ENCODE results near the gene GSTM1.

GSTM1 gene

DNA sequence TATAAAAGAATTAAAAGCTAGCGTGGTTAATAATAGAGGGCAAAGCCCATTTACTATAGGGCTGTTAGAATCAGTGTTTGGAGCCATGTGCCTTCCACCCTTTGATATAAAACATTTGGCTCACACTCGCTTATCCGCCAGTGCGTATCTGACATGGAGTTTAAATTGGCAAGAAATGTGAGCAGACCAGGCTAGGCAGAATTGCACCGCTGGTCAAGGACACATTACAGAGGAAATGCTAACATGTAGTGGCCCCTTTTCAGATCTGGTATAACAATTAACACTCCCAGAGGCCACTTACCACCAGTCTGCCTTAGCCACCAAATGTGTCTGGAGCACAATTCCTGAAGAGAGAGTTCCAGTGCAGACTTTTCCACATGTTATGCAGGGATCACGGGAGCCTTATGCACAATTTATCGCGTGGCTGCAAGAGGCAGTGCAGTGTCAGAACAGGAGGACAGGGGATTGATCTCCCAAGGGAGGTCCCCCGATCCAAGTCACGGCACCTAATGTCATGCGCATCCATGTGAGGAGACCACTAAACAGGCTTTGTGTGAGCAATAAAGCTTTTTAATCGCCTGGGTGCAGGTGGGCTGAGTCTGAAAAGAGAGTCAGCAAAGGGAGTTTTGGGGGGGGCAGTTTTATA is 39.2 kb downstream of the GSTM1 start:
- no peak for DNase-seq (ENCODE audit: low spot score)

GRCh38 chr1:109728870-109729269 is 41.3 kb downstream of the GSTM1 start:
- DNase-seq (ENCODE audit: low spot score) = no peak

GRCh38 chr1:109730666-109731065 is 43.0 kb downstream of the GSTM1 start:
- no peak for DNase-seq (ENCODE audit: low spot score)

GRCh38 chr1:109732390-109732881 is 44.8 kb downstream of the GSTM1 start:
- DNase-seq (ENCODE audit: low spot score) = no peak

- no peak for DNase-seq (ENCODE audit: low spot score)
These were observed 45.7 kb downstream of the GSTM1 start for GRCh38 chr1:109733236-109733870.

DNA sequence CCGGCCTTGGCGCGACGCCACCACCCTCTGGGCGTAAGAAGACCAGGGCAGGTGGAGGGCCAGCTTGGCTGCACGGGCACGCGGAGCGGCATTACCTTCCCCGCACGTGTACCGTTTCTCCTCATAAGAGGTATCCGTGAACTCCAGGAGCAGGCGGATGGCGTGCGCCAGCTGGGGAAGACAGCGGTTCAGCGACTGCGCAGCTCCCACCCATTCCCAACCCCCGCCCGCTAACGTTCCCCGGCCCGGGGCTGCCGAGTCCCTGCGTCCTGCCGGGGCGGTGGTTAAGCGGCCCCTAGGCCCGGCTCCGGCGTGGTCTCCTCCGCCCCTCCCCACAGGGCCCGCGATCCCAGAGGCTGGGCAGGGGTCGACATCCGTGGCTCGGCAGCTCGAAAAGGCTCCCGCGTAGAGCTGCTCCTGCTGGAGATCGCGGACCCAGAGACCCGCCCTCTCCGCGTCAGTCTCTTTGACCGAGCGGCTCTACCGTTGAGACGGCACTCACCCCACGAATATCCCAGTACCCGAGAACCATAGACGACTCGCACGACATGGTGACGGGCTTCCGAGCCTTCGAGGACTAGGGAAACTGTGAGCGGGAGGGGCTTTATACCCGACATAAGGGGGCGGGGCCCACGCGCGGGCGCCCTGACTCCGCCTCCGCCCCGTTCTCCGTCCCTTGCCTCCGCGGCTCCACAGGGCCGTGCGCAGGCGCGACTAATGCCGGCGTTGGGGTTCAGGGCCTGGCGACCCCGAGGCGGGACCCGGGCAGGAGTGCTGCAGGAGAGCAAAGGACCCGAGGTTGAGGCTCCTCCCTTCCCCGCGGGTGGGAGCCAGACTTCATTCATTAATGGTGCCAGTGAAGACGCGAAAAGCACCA is 52.4 kb downstream of the GSTM1 start:
- DNase-seq (ENCODE audit: low spot score) = peak; percentile 84

- no peak for DNase-seq (ENCODE audit: low spot score)
These were observed 53.2 kb downstream of the GSTM1 start, which contains the start of gene GSTM3 for GRCh38 chr1:109740615-109741373. TSS of gene GSTM3 (minus strand) at chr1:109741038. CDS start at chr1:109740287, 751 bp downstream.

Measured in germinal center (tissue), 1 donor.